Measurements from ENCODE around the gene IFITM10.

DNA sequence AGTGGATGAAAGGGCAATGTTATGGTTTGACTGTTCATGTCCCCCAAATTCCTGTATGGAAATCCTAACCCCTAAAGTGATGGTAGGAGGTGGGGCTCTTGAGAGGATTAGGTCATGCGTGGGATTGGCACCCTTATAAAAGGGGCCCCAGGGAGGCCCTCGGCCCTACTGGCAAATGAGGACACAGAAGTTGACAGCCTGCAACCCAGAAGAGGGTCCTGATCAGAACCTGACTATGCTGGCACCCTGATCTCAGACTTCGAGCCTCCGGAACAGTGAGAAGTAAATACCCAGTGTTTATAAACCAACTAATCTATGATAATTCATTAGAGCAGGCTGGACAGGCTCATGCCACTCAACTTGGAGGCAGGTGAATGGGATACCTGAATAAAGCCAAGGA lies 8.7 kb downstream of the IFITM10 start:
- TF ChIP-seq POLR2A (IDR thresholded peaks at IDR 0.05; ENCODE audit: low read length) (no peak), GATA1 (IDR thresholded peaks at IDR 0.05; ENCODE audit: low read depth, low read length) (no peak)
